BLaER1 treated with 17β-estradiol and CSF1 and Interleukin-3, amounts not matched to agents 10 nM and 100 nM (cell line): ENCODE data around the gene MANSC4.
"Not testable (repeated sequence)": the region's sequence is repeated elsewhere in the genome, so short reads cannot be mapped to it uniquely, and the experiment has no call there.

Experiments
- H3K27ac ChIP-seq, 11 experiments: shearing (Covaris generic); formaldehyde crosslinking; 2 replicates each; pipeline ENCODE4 v1.8.1; 2022
- H3K27me3 ChIP-seq, 11 experiments: shearing (Covaris generic); formaldehyde crosslinking; 2 replicates each; pipeline ENCODE4 v1.8.1; 2022
- H3K36me3 ChIP-seq, 11 experiments: shearing (Covaris generic); formaldehyde crosslinking; 2 replicates each; pipeline ENCODE4 v1.8.1; 2022
- H3K4me1 ChIP-seq, 10 experiments: shearing (Covaris generic); formaldehyde crosslinking; 2 replicates each; pipeline ENCODE4 v1.8.1; 2022
- H3K4me2 ChIP-seq, 11 experiments: shearing (Covaris generic); formaldehyde crosslinking; 2 replicates each; pipeline ENCODE4 v1.8.1; 2022
- H3K4me3 ChIP-seq, 10 experiments: shearing (Covaris generic); formaldehyde crosslinking; 2 replicates each; pipeline ENCODE4 v1.8.1; 2022
- H3K9ac ChIP-seq, 11 experiments: shearing (Covaris generic); formaldehyde crosslinking; 2 replicates each; pipeline ENCODE4 v1.8.1; 2022
- H3K9me3 ChIP-seq, 11 experiments: shearing (Covaris generic); formaldehyde crosslinking; replicated peaks in 1 of 11; 2 replicates each; pipeline ENCODE4 v1.8.1; 2022
- H4K20me1 ChIP-seq, 11 experiments: shearing (Covaris generic); formaldehyde crosslinking; 2 replicates each; pipeline ENCODE4 v1.8.1; 2022
- Cebpa-rat ChIP-seq, 11 experiments: shearing (Covaris generic); IDR thresholded peaks; 2 replicates each; pipeline ENCODE4 v1.8.1; 2022

MANSC4 gene

GRCh38 chr12:27747111-27747820, 32.8 kb downstream of the MANSC4 start:
- TF ChIP-seq Cebpa-rat (IDR thresholded peaks at IDR 0.05): no peak
- H3K9ac ChIP-seq: no peak overlapping the region
- H3K9me3 ChIP-seq: peaks cover 0 to 4% (median 0%) of the 10 kb centered on the region in 11 experiments; a peak in 1 of 22 replicates
- H3K4me1 ChIP-seq: no peaks in the 10 kb centered on the region
- peaks cover 77 to 98% (median 93%) of the 10 kb centered on the region in 11 experiments for H3K36me3 ChIP-seq
- H3K27ac ChIP-seq: no peak overlapping the region
- H3K4me3 ChIP-seq: no peak overlapping the region
- H3K4me2 ChIP-seq: no peak overlapping the region
- peaks cover 0 to 51% (median 15%) of the 10 kb centered on the region in 11 experiments; a peak in 14 of 22 replicates for H4K20me1 ChIP-seq
- no peaks in the 10 kb centered on the region for H3K27me3 ChIP-seq

GRCh38 chr12:27745734-27746133, 34.3 kb downstream of the MANSC4 start:
- H3K4me2 ChIP-seq, H3K4me3 ChIP-seq, H3K9me3 ChIP-seq, H3K27ac ChIP-seq, H3K4me1 ChIP-seq, H3K27me3 ChIP-seq, H3K9ac ChIP-seq: not testable (repeated sequence)
- Histone ChIP-seq H4K20me1 (peaks cover 0 to 46% (median 7%) of the 10 kb centered on the region in 11 experiments; a peak in 11 of 22 replicates), H3K36me3 (peaks cover 77 to 98% (median 93%) of the 10 kb centered on the region in 11 experiments)

- Histone ChIP-seq H3K27ac (no peak overlapping the region), H3K36me3 (peaks cover 79 to 98% (median 95%) of the 10 kb centered on the region in 11 experiments)
- no peak for TF ChIP-seq Cebpa-rat (IDR thresholded peaks at IDR 0.05)
Measured at GRCh38 chr12:27743601-27744000, 36.4 kb downstream of the MANSC4 start.

GRCh38 chr12:27734321-27734720, 45.7 kb downstream of the MANSC4 start:
- Histone ChIP-seq H4K20me1 (peaks cover 0 to 49% (median 12%) of the 10 kb centered on the region in 11 experiments; a peak in 14 of 22 replicates), H3K36me3 (peaks cover 79 to 91% (median 84%) of the 10 kb centered on the region in 11 experiments)
- not testable (repeated sequence) for H3K4me1 ChIP-seq, H3K9me3 ChIP-seq, H3K4me3 ChIP-seq, H3K27ac ChIP-seq, H3K27me3 ChIP-seq, H3K9ac ChIP-seq, H3K4me2 ChIP-seq

More at GRCh38 chr12:27743601-27744000, 36.4 kb downstream of the MANSC4 start:
- Histone ChIP-seq H3K4me1 (no peaks in the 10 kb centered on the region), H3K9me3 (peaks cover 0 to 4% (median 0%) of the 10 kb centered on the region in 11 experiments; a peak in 1 of 22 replicates), H3K27me3 (no peaks in the 10 kb centered on the region), H3K4me2 (no peak overlapping the region), H3K9ac (no peak overlapping the region), H4K20me1 (peaks cover 0 to 38% (median 6%) of the 10 kb centered on the region in 11 experiments; a peak in 11 of 22 replicates), H3K4me3 (no peak overlapping the region)

- H3K27ac ChIP-seq: no peak overlapping the region
- H4K20me1 ChIP-seq: peaks cover 0 to 49% (median 14%) of the 10 kb centered on the region in 11 experiments; a peak in 14 of 22 replicates
- no peak for TF ChIP-seq Cebpa-rat (IDR thresholded peaks at IDR 0.05)
- H3K4me1 ChIP-seq: no peaks in the 10 kb centered on the region
- H3K36me3 ChIP-seq: peaks cover 77 to 91% (median 84%) of the 10 kb centered on the region in 11 experiments
- no peaks in the 10 kb centered on the region for H3K27me3 ChIP-seq
- no peak overlapping the region for H3K9ac ChIP-seq
- H3K4me2 ChIP-seq: no peak overlapping the region
- no peak overlapping the region for H3K4me3 ChIP-seq
- no peaks in the 10 kb centered on the region for H3K9me3 ChIP-seq
Measured at GRCh38 chr12:27733791-27734190, 46.2 kb downstream of the MANSC4 start.

- Histone ChIP-seq H3K9ac (no peak overlapping the region), H3K4me1 (no peaks in the 10 kb centered on the region), H3K27me3 (no peaks in the 10 kb centered on the region), H4K20me1 (peaks cover 0 to 51% (median 19%) of the 10 kb centered on the region in 11 experiments; a peak in 15 of 22 replicates), H3K4me2 (no peak overlapping the region), H3K27ac (no peak overlapping the region), H3K36me3 (peaks cover 74 to 91% (median 84%) of the 10 kb centered on the region in 11 experiments), H3K4me3 (no peak overlapping the region), H3K9me3 (no peaks in the 10 kb centered on the region)
- TF ChIP-seq Cebpa-rat (IDR thresholded peaks at IDR 0.05): no peak
Measured at GRCh38 chr12:27733052-27733656, 46.9 kb downstream of the MANSC4 start.

GRCh38 chr12:27732281-27732680, 47.8 kb downstream of the MANSC4 start:
- TF ChIP-seq Cebpa-rat (IDR thresholded peaks at IDR 0.05): no peak
- Histone ChIP-seq H3K9ac (no peak overlapping the region), H3K27me3 (no peaks in the 10 kb centered on the region), H3K36me3 (peaks cover 75 to 91% (median 84%) of the 10 kb centered on the region in 11 experiments), H3K9me3 (no peaks in the 10 kb centered on the region), H3K4me2 (no peak overlapping the region), H3K4me3 (no peak overlapping the region), H4K20me1 (peaks cover 0 to 58% (median 23%) of the 10 kb centered on the region in 11 experiments; a peak in 15 of 22 replicates), H3K4me1 (no peaks in the 10 kb centered on the region), H3K27ac (no peak overlapping the region)

GRCh38 chr12:27730097-27730588, 49.9 kb downstream of the MANSC4 start:
- H3K4me2 ChIP-seq: no peak overlapping the region
- no peak overlapping the region for H3K27ac ChIP-seq
- H3K4me3 ChIP-seq: no peak overlapping the region
- H3K36me3 ChIP-seq: peaks cover 78 to 92% (median 86%) of the 10 kb centered on the region in 11 experiments
- H4K20me1 ChIP-seq: peaks cover 0 to 74% (median 23%) of the 10 kb centered on the region in 11 experiments; a peak in 19 of 22 replicates
- TF ChIP-seq Cebpa-rat (IDR thresholded peaks at IDR 0.05): no peak
- no peaks in the 10 kb centered on the region for H3K4me1 ChIP-seq
- H3K9me3 ChIP-seq: no peaks in the 10 kb centered on the region
- no peaks in the 10 kb centered on the region for H3K27me3 ChIP-seq
- no peak overlapping the region for H3K9ac ChIP-seq

GRCh38 chr12:27723212-27723611, 56.8 kb downstream of the MANSC4 start:
- Histone ChIP-seq H3K27me3 (no peaks in the 10 kb centered on the region), H3K36me3 (peaks cover 90 to 100% (median 97%) of the 10 kb centered on the region in 11 experiments), H3K9me3 (no peaks in the 10 kb centered on the region), H3K27ac (no peak overlapping the region), H3K9ac (no peak overlapping the region), H3K4me2 (no peak overlapping the region), H3K4me1 (no peaks in the 10 kb centered on the region), H3K4me3 (no peak overlapping the region), H4K20me1 (peaks cover 4 to 84% (median 27%) of the 10 kb centered on the region in 11 experiments; a peak in 17 of 22 replicates)
- no peak for TF ChIP-seq Cebpa-rat (IDR thresholded peaks at IDR 0.05)
